GM21786 (cell line): Measurements from ENCODE around the gene ICE2.
"Not testable (repeated sequence)": the region's sequence is repeated elsewhere in the genome, so short reads cannot be mapped to it uniquely, and the experiment has no call there.

Experiments
- ATAC-seq: cut with Tn5 transposase; IDR thresholded peaks from one replicate; pipeline ENCODE4 v1.9.1; 2021; ENCODE audit not compliant: unreplicated experiment

The ICE2 gene

DNA sequence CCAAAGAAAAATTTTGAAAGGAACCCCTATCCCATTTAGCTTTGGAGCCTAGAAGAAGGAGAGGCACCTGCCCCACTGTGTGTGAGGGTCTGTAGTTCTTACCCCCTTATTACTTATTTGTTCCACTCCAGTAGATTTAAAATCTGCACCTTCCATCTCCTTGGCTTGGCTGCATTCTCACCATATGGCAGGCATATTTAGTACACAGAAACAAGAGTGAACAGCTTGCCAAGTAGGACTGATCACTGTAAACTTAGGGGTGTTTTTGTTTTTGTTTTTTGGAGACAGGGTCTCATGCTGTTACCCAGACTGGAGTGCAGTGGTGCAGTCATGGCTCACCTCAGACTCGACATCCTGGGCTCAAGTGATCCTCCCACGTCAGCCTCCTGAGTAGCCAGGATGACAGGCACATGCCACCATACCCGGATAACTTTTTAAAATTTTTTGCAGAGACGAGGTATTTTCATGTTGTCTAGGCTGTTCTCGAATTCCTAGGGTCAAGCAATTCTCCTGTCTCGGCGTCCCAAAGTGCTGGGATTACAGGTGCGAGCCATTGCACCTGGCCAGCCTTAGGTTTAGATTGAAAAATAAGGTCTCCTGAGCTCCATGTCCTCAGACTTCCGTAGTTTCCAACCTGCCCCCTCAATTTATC lies 67.0 kb downstream of the ICE2 start:
- no peak for ATAC-seq

DNA sequence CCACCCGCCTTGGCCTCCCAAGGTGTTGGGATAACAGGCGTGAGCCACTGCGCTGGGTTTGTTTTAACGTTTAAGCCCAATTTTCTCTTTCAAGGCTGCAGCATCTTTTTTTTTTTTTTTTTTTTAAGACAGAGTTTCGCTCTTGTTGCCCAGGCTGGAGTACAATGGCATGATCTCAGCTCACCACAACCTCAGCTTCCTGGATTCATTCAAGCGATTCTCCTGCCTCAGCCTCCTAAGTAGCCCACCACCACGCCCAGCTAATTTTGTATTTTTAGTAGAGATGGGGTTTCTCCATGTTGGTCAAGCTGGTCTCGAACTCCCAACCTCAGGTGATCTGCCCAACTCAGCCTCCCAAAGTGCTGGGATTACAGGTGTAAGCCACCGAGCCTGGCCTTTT lies 68.6 kb downstream of the ICE2 start:
- ATAC-seq, result not testable (repeated sequence)

DNA sequence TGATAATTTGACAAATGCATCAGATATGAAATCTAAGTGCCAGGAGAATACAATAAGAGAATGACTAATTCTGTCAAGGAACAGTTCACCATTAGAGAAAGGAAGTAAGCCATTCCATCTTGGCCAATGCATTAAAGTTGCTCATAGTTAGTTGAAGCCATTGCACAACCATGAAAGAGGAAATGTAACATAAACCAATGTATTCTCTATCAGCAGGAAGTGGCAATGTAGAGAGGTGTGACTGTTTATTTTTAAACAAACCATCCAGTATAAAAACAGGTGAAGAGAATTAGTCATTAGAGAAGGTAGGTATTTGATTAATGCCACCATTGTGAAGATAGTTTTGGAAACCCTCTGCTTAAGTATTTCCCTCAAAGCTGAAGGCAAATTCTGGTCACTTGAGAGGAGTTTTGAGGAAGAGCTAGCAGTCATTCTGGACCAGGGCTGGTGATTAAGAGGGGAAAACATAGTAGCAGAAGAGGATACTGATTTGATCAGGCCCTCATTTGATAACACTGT lies 70.4 kb downstream of the ICE2 start:
- ATAC-seq, result peak; percentile 64

DNA sequence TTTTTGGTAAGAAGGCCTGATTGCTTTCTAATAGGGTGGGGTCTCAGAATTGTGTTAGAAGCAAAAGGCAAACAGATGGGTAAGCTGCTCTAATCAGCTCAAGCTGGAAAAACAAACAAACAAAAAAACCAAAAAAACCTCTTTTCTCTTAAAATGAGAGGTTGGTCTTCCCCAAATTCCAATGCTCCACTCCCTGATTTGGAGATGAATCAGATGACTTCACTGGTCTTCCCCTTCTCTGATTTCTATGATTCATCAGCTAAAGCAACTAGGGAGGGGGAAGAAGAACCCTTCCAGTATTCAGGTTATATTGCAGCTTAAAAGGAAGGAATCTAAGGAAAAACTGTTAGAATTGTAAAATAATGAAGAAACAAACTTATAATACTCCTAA lies 71.5 kb downstream of the ICE2 start:
- no peak for ATAC-seq

DNA sequence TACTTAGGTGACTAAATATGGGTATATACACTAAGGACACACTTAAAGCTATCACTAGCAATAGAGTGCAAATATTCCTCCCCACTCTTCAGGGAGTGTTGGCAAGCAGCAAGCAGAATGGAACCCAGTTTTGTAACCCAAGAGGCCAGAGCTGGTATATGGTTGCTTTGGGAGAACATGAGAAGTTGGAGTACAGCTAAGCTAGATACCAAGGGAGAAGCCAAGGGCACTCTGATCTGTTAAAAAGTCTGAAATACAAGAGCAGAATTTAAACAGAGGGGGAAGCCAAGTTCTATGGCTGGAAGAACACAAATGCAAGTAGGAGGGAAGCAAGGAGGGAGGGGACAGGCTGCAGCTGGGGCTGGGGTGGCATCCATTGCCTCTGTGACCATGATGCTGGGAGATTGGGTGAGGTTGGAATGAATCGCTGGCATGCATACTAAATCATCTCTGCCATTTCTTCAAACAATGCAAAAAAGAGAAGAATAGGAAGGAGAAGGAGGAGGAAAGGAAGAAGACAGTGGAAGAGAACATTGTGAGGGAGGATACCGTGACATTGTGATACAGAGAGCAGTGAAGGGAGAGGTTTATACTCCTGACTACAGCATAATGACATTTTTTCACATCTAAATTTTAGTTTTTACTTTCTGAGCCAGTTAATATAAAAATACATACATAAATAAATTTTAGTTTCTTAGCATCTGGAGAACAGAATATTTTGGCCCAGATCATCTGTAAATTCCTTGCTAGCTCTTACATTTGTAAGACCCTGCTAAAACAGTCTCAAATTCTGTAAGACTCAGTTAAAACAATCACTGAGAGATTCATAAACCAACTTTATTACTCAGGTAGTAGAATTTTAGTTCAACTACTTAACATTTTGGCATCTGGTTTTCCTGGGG lies 72.2 kb downstream of the ICE2 start:
- no peak for ATAC-seq

DNA sequence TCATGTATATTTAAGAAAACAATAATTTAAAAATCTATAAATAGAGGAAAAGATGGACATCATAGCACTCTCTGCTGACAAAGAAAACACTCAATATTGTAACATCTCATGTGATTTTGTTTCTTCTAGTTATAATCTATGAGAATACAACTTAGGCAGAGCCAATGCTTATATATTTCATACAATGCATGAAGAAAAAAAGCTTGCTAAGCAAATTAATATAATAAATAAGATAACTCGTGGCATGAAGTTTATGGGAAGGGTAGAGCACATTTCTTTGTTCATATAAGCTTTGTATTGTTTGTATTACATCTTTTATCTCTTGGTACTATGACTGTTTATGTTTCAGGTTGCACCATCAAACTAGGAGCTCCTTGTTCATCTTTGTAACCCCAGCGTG lies 73.5 kb downstream of the ICE2 start:
- ATAC-seq, result no peak

DNA sequence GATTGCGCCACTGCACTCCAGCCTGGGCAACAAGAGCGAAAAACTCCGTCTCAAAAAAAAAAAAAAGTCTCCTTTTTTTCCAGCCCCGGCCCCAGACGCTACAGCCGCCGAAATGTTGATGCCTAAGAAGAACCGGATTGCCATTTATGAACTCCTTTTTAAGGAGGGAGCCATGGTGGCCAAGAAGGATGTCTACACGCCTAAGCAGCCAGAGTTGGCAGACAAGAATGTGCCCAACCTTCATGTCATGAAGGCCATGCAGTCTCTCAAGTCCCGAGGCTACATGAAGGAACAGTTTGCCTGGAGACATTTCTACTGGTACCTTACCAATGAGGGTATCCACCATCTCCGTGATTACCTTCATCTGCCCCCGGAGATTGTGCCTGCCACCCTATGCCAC lies 74.6 kb downstream of the ICE2 start:
- not testable (repeated sequence) for ATAC-seq

DNA sequence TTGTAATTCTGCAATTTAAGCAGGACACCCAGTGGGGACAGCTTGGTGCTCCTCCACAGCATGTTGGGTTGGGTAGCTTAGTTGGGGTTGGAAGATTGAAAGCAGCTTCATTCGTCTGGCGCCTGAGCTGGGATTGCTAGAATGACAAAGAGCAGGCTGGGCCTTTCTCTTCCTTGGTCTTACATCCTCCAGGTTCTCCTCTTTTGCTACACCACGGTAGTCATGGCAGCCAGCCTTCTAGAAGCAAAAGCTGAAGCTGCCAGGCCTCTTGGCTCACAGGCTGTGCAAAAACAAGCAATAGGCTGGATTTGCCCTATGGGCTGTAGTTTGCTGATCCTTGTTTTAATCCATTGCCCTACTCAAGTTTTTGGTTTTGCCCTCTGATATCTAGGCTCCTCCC lies 78.0 kb downstream of the ICE2 start:
- ATAC-seq, result no peak

DNA sequence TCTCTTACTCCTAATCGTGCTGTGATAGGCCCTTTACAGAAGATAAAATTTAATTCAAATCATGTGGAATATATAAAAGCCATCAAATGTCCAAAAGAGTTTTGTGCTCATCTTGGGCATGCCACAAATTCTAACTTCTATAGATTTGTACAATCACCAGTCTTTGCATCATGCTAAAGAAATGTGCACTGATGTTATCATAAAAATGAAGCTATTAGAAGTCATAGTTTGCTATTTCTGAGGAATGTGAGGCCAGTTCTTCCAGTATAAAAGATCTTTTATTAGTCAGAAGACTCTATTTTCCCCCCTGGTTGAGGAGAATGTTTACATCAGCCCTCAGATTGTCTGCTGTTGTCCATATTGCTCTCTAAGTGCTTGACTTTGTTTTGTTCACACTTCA lies 79.0 kb downstream of the ICE2 start:
- ATAC-seq, result no peak

DNA sequence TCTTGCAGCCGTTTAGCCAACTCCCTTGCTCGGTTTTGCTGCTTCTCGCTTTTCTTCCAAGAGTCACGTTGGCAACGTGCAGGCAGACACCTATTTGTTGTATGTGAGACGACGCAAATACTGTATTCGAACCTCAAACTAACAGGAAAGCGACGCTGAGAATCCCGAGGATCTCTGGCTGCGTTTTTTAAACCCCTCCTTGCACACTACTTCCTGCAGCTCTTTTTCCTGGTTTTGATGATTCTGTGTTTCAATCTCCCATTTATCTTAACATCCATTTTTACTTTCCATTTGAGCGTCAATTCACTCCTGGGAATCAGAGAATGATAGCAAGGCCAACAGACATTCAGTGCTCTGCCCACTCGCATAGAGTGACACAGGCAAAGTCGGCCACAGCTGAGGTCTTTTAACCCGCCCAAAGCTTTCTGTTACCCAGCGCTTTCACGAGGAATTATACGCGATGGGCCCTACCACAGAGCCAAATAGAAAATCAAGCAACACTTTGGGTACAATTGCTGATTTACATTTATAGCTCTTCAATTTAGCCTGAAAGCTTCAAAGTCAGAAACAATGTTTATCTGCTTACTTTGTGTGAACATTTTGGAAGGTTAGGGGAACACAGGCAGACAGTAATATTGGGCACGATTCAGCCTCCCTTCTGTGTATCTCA lies 79.6 kb downstream of the ICE2 start:
- no peak for ATAC-seq

DNA sequence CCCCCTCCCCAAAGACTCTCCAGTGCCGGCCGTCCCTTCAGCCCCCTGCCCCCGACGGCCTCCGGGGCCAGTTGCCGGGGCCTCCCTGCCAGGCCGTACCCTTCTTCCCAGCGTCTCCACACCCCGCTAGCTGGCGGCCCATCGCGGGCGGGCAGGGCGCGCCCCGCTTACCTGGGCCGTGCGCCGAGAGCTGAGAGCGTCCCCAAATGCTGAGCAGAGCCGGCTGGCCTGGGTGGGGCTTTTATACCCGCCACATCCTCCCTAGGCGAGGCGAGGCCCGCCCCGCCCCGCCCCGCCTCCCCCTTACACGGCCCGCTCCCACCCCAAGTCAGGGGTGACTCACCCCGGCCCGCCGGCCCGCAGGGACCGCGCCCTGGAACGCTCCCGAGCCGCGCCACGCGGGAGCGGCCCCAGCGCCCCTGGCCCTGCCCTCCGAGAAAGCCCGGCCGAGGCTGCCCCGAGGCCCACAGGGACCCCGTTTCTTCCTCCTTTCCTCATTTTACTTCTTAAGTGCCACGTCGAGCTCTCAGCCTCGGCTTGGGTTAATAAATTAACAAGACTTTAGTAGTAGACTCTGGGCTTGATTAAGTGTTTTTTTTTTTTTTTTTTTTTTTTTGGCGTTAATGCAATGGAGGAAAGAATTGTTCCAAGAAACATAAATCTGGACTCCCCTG lies 81.0 kb downstream of the ICE2 start, which contains the start of gene ANXA2:
Gene ANXA2 (minus strand): TSS at position 215 of the 674 bp plus-strand sequence. CDS start 11,911 bp downstream, outside the sequence.
- peak; percentile 62 for ATAC-seq

DNA sequence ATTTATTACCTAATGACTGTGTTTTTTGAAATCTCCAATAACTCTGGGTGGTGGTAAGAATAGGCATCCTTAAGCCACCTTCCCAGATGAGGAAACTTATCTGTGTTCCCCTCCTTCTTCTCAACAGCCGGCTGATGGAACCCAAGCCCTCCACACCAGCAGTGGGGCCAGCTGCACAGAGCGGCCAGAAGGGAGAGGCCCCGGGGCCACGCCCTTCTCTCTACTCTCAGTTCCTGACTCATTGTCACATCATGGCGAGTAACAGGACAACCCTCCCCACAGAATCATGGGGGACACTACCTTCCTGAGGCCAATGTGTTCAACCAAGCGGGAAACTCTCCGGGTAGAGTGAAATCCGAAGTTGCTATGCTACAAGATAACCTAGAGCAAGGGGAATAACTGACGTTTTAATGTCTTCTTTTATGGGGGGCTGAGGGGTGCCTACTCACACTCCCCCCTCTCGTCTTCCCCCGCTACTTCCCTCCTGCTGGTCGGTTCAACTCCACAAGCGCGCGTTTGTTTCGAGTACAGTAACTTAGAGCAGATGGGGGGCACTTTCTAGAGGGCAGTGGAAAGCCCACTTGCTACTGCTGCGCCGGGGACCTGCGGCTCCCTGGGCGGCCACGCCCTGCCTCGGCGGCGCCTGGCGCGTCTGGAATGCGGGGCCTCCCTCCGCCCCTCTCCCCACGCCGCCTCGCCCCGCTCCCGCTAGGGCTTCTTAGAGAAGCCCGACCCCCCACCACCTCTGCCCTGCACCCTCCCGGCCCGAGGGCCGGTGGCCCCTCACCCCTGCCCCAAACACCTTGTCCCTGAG lies 81.8 kb downstream of the ICE2 start:
- peak; percentile 76 for ATAC-seq

DNA sequence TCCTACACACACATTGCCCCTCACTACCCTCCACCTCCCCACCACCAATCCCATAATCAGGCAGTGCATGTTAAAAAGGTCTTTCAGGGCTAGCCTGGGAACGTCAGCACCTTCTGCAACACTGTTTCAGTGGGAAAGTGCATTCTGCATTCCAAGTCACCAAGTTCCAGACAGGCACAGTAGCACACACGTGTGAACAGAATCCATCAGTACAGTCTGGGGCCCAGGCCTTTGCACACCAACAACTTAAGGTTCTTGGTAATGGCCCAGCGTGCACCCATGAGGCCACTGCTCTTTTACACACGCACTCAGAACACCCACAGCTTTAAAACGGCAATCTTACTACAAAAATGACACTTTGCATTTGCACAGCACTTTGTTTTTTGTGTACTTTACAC lies 82.4 kb downstream of the ICE2 start:
- no peak for ATAC-seq

DNA sequence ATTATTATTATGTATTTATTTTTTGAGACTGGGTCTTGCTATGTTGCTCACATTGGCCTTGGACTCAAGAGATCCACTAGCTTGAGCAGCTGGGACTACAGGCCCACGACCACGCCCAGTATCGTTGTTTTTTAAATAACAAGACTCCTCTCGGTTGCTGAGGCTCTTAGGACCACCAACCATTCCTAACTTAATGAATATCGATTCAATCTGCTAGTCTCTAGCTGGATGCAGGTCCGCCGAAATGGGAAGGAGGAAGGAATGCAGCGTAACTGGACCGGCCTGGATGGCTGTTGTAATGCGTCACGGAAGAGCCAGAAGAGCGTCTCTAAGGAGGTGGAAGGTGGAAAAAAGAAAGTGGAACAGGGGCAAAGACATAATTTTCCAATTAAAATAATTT lies 82.8 kb downstream of the ICE2 start:
- no peak for ATAC-seq

DNA sequence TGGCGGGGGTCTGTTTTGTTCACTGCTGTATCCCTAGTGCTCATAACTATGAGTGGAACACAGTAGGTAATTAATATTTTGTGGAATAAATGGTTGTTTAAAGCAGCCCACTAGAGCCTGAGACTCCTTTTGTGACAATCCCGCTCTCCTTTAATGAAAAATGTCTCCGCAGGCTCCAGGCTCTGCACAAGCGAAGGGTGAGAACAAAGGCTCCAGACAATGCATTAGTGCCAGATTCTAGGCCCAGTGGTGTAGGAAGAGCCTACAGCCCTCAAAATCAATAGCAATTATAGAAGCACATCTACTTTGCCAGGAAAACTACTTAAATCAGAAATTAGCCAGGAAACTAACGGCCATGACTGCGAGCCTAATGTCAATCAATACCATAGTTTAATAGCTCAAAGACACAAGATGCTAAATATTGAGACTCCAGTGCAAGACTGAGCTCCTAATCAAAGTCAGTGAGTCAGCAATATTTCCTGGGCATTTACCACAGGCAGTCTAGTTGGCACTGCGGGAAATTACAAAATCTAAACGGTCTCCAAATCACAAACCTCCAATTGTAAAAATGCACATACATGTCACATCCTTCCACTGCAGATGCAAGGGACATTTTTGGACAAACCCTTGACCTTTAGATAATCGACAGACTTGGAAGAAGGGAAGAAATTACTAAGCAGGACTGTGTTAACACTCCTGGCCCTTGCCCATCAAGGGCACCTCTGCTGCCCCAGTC lies 83.5 kb downstream of the ICE2 start:
- no peak for ATAC-seq

DNA sequence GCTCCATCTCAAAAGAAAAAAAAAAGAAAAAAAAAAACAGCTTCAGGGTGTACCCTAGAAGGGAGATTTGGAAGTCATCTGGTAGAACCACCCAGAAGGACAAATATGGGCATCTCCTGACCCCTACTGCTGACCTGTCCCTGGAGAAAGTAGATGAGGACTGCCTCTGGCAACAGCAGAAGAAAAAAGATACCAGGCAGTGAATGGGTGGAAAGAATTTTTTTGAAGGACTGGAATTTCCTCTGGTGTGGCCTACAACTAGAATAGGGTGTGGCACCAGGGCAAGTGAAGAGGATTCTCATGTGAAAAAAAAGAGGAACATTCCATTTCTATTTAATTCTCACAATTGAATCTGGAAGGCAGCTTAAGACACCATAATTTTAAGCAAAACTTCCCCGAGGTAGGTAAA lies 84.2 kb downstream of the ICE2 start:
- no peak for ATAC-seq

DNA sequence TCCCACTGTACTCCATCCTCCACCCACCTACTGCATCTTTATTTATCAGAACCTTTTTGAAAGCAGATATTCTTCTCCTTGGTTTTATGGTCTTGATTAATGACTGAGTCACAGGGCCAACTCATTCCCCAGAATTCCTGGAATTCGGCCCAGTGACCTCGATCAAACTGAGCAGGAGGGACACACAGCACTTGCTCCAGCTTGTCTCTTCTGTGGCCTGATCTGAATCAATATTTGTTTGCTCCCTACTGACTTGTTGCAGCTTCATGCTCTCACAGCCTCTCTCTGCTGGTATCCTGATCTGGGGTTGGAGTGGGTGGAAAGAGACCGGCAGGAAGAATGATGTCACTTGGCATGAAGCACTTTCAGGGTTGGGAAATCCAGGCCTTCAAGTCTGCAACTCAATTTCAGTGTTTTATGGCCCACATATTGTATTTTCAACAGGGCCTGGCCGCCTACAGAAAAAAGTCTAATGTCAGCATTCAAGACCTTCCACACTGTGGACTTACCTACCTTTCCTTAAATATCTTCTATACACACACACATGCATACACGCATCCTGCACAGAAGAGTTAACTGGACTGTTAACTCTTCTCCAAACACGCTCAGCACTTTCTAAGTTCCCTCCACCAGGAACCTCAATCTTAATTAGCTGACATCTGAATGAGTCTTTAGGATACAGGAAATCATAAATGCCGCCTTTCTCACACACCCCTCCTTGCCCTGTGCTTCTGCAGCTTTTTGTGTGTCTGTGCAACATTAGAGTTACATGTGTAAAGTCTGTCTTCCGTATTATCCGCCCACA lies 85.8 kb downstream of the ICE2 start:
- no peak for ATAC-seq

DNA sequence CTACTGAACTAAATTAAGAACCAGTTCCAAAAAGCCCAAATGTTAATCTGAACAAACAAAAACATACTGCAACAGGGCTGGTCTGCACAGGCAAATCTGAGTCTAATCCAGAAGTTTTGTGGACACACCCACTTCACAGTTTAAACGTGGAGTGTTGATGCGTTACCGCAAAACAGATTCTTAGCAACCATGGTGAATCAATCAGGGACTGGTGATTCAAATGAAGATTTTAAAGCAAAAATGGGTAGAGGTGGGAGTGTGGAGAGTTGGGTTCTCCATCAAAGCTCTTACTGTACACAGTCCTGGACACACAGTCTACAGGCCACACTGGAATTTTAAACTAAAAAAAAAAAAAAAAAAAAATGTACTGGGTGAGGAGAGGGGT lies 86.3 kb downstream of the ICE2 start:
- no peak for ATAC-seq
